Esophagus muscularis mucosa (tissue), 4 donors: Measurements from ENCODE around the gene HLA-E. TPM values are rescaled to one million over a fixed set of nuclear protein-coding genes. Genes with fewer than 3 reads are reported as not detected.

Experiments
- DNase-seq: peaks from one replicate; pipeline ENCODE4 v3.0.0-alpha.2; 2017; ENCODE audit errors: extremely low spot score
- H3K27ac ChIP-seq, 4 donors: fragments of 200-600 bp; sonication (generic); replicated peaks in 1 of 4; 1 replicate in 3 of 4; 2 replicates in 1 of 4; pipeline ENCODE4 v1.5.1; 2016 to 2019; ENCODE audit warnings: mild to moderate bottlenecking in 1 of 4
- H3K27me3 ChIP-seq, 4 donors: fragments of 200-600 bp; sonication (generic); one replicate each; pipeline versions ENCODE4 v1.5.1 to v1.6.0; 2016 to 2019
- H3K36me3 ChIP-seq, 4 donors: fragments of 200-600 bp; sonication (generic); one replicate each; pipeline ENCODE4 v1.5.1; 2016 to 2019
- H3K4me1 ChIP-seq, 4 donors: fragments of 200-600 bp; sonication (generic); one replicate each; pipeline ENCODE4 v1.5.1; 2016 to 2019
- H3K4me3 ChIP-seq, 4 donors: fragments of 200-600 bp; sonication (generic); 1 replicate in 2 of 4; 2 replicates in 2 of 4; pipeline ENCODE4 v1.5.1; 2016 to 2019; ENCODE audit warnings: mild to moderate bottlenecking in 4 of 4, moderate library complexity in 1 of 4
- H3K9me3 ChIP-seq, 4 donors: fragments of 200-600 bp; sonication (generic); 1 replicate in 3 of 4; 2 replicates in 1 of 4; pipeline ENCODE4 v1.5.1; 2016 to 2019
- CTCF ChIP-seq, 3 experiments: fragments of 200-600 bp in 2 of 3; fragments of 450-650 bp in 1 of 3; sonication (generic) in 2 of 3; IDR thresholded peaks; one replicate each; pipeline ENCODE4 v1.5.1; 2017 to 2019; ENCODE audit warnings: antibody characterized with exemption in 3 of 3, mild to moderate bottlenecking in 2 of 3, moderate library complexity in 1 of 3
- EP300 ChIP-seq: sonication (generic); formaldehyde crosslinking; IDR thresholded peaks from one replicate; pipeline ENCODE4 v1.6.1; 2017; ENCODE audit warnings: antibody characterized with exemption
- POLR2A ChIP-seq: fragments of 450-650 bp; IDR thresholded peaks from one replicate; pipeline ENCODE4 v1.6.1; 2017; ENCODE audit warnings: antibody characterized with exemption, moderate library complexity, mild to moderate bottlenecking, low read depth
- POLR2AphosphoS5 ChIP-seq, 2 donors: sonication (generic); formaldehyde crosslinking; IDR thresholded peaks; one replicate each; pipeline ENCODE4 v1.6.1; 2017; ENCODE audit warnings: antibody characterized with exemption in 2 of 2
- WGBS: methylation state at CpG from one replicate; pipeline ENCODE4 v1.1.5; 2018; 5-methylcytosine and 5-hydroxymethylcytosine counted together
- intact Hi-C: fragments of 100-400 bp; cut with DNase I; formaldehyde crosslinking; loops from one replicate; pipeline ENCODE4 v1.15.1; 2023
- total RNA-seq, 4 donors: library from RNA; depleted of rRNA; stranded (reverse); fragments of >200 nt; gene quantifications; one replicate each; pipeline versions ENCODE4 v1.1.0 to v1.2.1, GENCODE V29; 2016

The HLA-E gene
- total RNA-seq, 4 donors from 2014 or later, result 294 to 649 (median 523) TPM

- Histone ChIP-seq H3K4me1 (peaks cover 8 to 20% (median 15%) of the 10 kb centered on the region in 4 donors), H3K9me3 (no peaks in the 10 kb centered on the region), H3K27ac (no peak overlapping the region), H3K4me3 (no peak overlapping the region), H3K36me3 (no peaks in the 10 kb centered on the region), H3K27me3 (peaks cover 0 to 99% (median 48%) of the 10 kb centered on the region in 4 donors)
- no peak for DNase-seq
- no peak for TF ChIP-seq EP300
- no peak for TF ChIP-seq CTCF (IDR thresholded peaks at IDR 0.05)
- no peak for TF ChIP-seq POLR2AphosphoS5 (IDR thresholded peaks at IDR 0.05)
- no peak for TF ChIP-seq POLR2A
- 77% methylated on average over 2 of the region's 2 CpGs for WGBS
- intact Hi-C loops, result no loop called here
These were observed 43.0 kb upstream of the HLA-E start for GRCh38 chr6:30446259-30446658.

GRCh38 chr6:30447237-30447636, 42.1 kb upstream of the HLA-E start:
- no peaks in the 10 kb centered on the region for H3K36me3 ChIP-seq
- intact Hi-C loops, result no loop called here
- H3K27me3 ChIP-seq, result peaks cover 0 to 100% (median 48%) of the 10 kb centered on the region in 4 donors
- TF ChIP-seq EP300 (no peak), POLR2AphosphoS5 (IDR thresholded peaks at IDR 0.05) (no peak), CTCF (IDR thresholded peaks at IDR 0.05) (no peak), POLR2A (no peak)
- no peak overlapping the region for H3K4me3 ChIP-seq
- WGBS, result 0% methylated on average over 2 of the region's 2 CpGs
- no peaks in the 10 kb centered on the region for H3K9me3 ChIP-seq
- no peak overlapping the region for H3K27ac ChIP-seq
- peaks cover 9 to 27% (median 19%) of the 10 kb centered on the region in 4 donors for H3K4me1 ChIP-seq
- no peak for DNase-seq

GRCh38 chr6:30450548-30450908, 38.8 kb upstream of the HLA-E start:
- no peak for DNase-seq
- 33% methylated on average over 9 of the region's 9 CpGs for WGBS
- Histone ChIP-seq H3K36me3 (no peaks in the 10 kb centered on the region), H3K4me1 (peaks cover 13 to 30% (median 22%) of the 10 kb centered on the region in 4 donors), H3K4me3 (no peak overlapping the region), H3K9me3 (no peaks in the 10 kb centered on the region), H3K27me3 (peaks cover 0 to 95% (median 43%) of the 10 kb centered on the region in 4 donors), H3K27ac (no peak overlapping the region)
- no peak for TF ChIP-seq EP300
- TF ChIP-seq POLR2AphosphoS5 (IDR thresholded peaks at IDR 0.05), result no peak
- no peak for TF ChIP-seq POLR2A
- TF ChIP-seq CTCF (IDR thresholded peaks at IDR 0.05), result no peak
- intact Hi-C loops, result no loop called here

GRCh38 chr6:30450909-30451841, 38.1 kb upstream of the HLA-E start:
- 47% methylated on average over 23 of the region's 55 CpGs for WGBS
- H3K27ac ChIP-seq, result no peak overlapping the region
- H3K4me3 ChIP-seq, result peak overlapping the region; percentile 3 to 42 (median 25)
- no peaks in the 10 kb centered on the region for H3K36me3 ChIP-seq
- intact Hi-C loops, result no loop called here
- no peak for TF ChIP-seq POLR2AphosphoS5 (IDR thresholded peaks at IDR 0.05)
- TF ChIP-seq POLR2A, result no peak
- TF ChIP-seq EP300, result no peak
- TF ChIP-seq CTCF (IDR thresholded peaks at IDR 0.05), result no peak
- no peaks in the 10 kb centered on the region for H3K9me3 ChIP-seq
- H3K27me3 ChIP-seq, result peaks cover 0 to 95% (median 43%) of the 10 kb centered on the region in 4 donors
- DNase-seq, result no peak
- H3K4me1 ChIP-seq, result peaks cover 13 to 30% (median 22%) of the 10 kb centered on the region in 4 donors
